Peyer's patch (tissue), 4 donors: ENCODE results near the gene ATP2C1.

Source experiments
- POLR2A ChIP-seq, 2 donors: fragments of 450-650 bp; IDR thresholded peaks; one replicate each; pipeline ENCODE4 v1.5.1; 2017; ENCODE audit warnings: antibody characterized with exemption in 2 of 2, mild to moderate bottlenecking in 2 of 2, moderate library complexity in 2 of 2
- TF ChIP-seq, protein P1 (sequence below), 6 experiments: fragments of 450-650 bp in 4 of 6; fragments of 200-600 bp in 2 of 6; sonication (generic) in 1 of 6; IDR thresholded peaks; one replicate each; pipeline ENCODE4 v1.5.1; 2017 to 2019; ENCODE audit warnings: antibody characterized with exemption in 6 of 6, mild to moderate bottlenecking in 3 of 6, moderate library complexity in 1 of 6

DNA sequence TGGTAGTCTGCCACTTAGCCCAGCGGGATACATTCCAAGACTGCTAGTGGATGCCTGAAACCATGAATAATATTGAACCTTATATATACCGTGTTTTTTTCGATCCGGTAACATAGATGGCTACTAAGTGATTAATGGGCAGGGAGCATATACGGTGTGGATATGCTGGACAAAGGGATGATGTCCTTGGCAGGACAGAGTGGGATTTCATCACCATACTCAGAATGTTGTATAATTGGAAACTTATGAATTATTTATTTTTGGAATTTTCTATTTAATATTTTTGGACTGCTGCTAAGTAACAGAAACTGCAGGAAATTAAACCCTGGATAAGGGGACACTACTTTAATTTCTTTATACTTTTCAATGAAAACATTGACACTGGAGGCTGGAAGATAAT, 79.5 kb downstream of the ATP2C1 start:
- TF ChIP-seq, protein P1, sequence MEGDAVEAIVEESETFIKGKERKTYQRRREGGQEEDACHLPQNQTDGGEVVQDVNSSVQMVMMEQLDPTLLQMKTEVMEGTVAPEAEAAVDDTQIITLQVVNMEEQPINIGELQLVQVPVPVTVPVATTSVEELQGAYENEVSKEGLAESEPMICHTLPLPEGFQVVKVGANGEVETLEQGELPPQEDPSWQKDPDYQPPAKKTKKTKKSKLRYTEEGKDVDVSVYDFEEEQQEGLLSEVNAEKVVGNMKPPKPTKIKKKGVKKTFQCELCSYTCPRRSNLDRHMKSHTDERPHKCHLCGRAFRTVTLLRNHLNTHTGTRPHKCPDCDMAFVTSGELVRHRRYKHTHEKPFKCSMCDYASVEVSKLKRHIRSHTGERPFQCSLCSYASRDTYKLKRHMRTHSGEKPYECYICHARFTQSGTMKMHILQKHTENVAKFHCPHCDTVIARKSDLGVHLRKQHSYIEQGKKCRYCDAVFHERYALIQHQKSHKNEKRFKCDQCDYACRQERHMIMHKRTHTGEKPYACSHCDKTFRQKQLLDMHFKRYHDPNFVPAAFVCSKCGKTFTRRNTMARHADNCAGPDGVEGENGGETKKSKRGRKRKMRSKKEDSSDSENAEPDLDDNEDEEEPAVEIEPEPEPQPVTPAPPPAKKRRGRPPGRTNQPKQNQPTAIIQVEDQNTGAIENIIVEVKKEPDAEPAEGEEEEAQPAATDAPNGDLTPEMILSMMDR (IDR thresholded peaks at IDR 0.05) = no peak
- no peak for TF ChIP-seq POLR2A (IDR thresholded peaks at IDR 0.05)
